Progenitor cell of endocrine pancreas (in vitro differentiated cells): ENCODE results near the gene ZMIZ2. TPM values are rescaled to one million over a fixed set of nuclear protein-coding genes. Genes with fewer than 3 reads are reported as not detected.

Source experiments
- DNase-seq: peaks from one replicate; pipeline ENCODE4 v3.0.0; 2021; ENCODE audit warnings: low spot score; ENCODE audit not compliant: unreplicated experiment
- H3K27ac Mint-ChIP-seq: 2 replicates; pipeline ENCODE4 v1.8.0; 2021; ENCODE audit warnings: mild to moderate bottlenecking, moderate library complexity, mixed read lengths
- H3K27me3 Mint-ChIP-seq: 2 replicates; pipeline ENCODE4 v1.8.0; 2021; ENCODE audit warnings: mixed read lengths
- H3K36me3 Mint-ChIP-seq: 2 replicates; pipeline ENCODE4 v1.8.0; 2022; ENCODE audit warnings: mixed read lengths; ENCODE audit not compliant: insufficient read depth
- H3K4me1 Mint-ChIP-seq: 2 replicates; pipeline ENCODE4 v1.8.0; 2021; ENCODE audit warnings: low read depth, mixed read lengths
- H3K4me3 Mint-ChIP-seq: 2 replicates; pipeline ENCODE4 v1.8.0; 2021; ENCODE audit warnings: low read depth, mild to moderate bottlenecking, moderate library complexity, mixed read lengths
- H3K9me3 Mint-ChIP-seq: 2 replicates; pipeline ENCODE4 v1.8.0; 2021; ENCODE audit warnings: low read depth, mixed read lengths
- total RNA-seq: library from RNA; stranded (reverse); gene quantifications from 2 replicates; pipeline ENCODE4 v1.2.1, GENCODE V29; 2021
- TF ChIP-seq, protein P1 (sequence below): fragments of 200-600 bp; sonication (generic); IDR thresholded peaks from one replicate; pipeline ENCODE4 v1.5.0; 2021; ENCODE audit warnings: antibody characterized with exemption, mild to moderate bottlenecking; ENCODE audit not compliant: unreplicated experiment

The ZMIZ2 gene
- total RNA-seq, 1 donor from 2014 or later, result 222 TPM

DNA sequence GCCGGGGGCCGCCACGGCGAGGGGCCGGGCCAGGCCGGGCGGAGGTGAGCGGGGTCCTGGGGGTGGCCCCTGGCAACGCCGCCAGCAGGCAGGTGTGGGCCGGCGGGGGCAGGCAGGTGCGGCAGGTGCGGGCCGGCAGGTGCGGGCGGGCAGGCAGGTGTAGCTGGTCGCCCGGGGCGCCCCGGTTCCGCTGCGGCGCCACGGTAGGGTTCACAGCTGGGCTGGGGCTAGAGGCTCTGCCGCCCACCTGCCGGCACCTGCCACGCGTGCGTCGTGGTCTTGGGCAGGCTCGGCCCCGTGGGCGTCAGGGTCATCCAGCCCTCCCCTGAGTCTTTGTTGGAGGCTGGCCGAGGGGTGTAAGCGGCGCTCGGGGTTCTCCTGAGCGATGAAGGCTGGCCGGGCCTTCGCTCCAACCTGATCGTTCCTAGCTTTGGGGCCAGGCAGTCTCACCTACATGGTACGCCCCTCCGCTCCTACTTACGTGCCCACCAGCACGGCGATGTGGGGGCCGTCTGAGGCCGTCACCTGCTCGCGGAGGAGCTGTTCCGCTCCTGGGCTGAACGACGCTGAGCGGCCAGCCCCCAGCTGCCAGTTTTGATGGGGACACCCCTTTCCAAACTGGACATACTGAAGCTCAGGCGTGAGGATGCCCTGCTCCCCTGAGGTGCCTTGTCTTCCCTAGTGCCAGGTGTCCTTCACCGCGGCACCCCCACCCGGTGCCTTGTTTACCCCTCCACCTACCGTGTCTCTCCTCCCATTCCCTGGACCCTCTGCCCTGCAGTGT is 493 bp downstream of the ZMIZ2 start:
- no peak for DNase-seq
- Mint-ChIP-seq H3K27ac (peak overlapping the region; percentile 70), H3K9me3 (no peaks in the 10 kb centered on the region), H3K36me3 (peaks cover 4% of the 10 kb centered on the region), H3K4me3 (peak overlapping the region; percentile 81), H3K27me3 (no peaks in the 10 kb centered on the region), H3K4me1 (peaks cover 21% of the 10 kb centered on the region)
- TF ChIP-seq, protein P1, sequence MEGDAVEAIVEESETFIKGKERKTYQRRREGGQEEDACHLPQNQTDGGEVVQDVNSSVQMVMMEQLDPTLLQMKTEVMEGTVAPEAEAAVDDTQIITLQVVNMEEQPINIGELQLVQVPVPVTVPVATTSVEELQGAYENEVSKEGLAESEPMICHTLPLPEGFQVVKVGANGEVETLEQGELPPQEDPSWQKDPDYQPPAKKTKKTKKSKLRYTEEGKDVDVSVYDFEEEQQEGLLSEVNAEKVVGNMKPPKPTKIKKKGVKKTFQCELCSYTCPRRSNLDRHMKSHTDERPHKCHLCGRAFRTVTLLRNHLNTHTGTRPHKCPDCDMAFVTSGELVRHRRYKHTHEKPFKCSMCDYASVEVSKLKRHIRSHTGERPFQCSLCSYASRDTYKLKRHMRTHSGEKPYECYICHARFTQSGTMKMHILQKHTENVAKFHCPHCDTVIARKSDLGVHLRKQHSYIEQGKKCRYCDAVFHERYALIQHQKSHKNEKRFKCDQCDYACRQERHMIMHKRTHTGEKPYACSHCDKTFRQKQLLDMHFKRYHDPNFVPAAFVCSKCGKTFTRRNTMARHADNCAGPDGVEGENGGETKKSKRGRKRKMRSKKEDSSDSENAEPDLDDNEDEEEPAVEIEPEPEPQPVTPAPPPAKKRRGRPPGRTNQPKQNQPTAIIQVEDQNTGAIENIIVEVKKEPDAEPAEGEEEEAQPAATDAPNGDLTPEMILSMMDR, result no peak

DNA sequence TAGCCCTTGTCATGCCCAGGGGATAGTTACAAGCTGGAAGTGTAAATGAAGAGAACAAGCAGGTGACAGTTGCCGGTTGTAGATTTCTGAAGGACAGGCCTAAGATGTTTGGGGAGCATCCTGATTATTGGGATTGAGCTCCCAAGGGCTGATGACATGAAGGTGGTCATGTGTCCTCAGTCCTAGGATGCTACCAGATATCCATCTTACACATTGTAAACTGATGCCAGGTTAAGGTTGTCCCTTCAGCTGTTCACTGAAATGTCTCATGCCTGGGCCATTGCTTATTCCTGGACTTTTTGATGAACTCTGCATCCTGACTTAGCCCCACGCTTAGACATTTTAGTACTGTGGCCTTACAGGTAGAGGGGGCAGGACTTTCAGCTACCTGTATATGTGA is 1.3 kb downstream of the ZMIZ2 start:
- TF ChIP-seq, protein P1, result no peak
- H3K27me3 Mint-ChIP-seq, result no peaks in the 10 kb centered on the region
- peaks cover 4% of the 10 kb centered on the region for H3K36me3 Mint-ChIP-seq
- peak overlapping the region; percentile 85 for H3K27ac Mint-ChIP-seq
- DNase-seq, result no peak
- H3K4me3 Mint-ChIP-seq, result peak overlapping the region; percentile 81
- peaks cover 21% of the 10 kb centered on the region for H3K4me1 Mint-ChIP-seq
- H3K9me3 Mint-ChIP-seq, result no peaks in the 10 kb centered on the region

DNA sequence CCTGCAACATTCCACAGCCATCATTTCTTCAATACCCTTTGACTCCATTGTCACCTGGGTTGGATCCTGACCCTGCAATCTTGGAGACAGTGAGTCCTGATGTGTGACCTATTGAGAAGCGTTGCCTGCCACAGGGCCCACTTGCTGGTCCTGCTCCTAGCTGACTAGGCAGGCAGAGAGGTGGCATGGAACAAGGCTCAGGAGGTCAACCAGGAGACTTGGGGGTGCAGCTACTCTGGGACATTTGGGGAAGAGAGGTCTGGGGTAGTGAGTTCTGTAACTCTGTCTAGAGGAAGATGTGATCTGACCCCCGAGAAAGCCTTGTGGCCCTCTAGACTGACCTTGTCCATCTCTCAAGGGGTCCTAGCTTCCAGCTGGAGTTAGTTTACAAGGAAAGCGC is 1.8 kb downstream of the ZMIZ2 start:
- Mint-ChIP-seq H3K27ac (peak overlapping the region; percentile 85), H3K9me3 (no peaks in the 10 kb centered on the region), H3K27me3 (no peaks in the 10 kb centered on the region), H3K4me3 (peak overlapping the region; percentile 81), H3K36me3 (peaks cover 4% of the 10 kb centered on the region), H3K4me1 (peaks cover 21% of the 10 kb centered on the region)
- no peak for DNase-seq
- TF ChIP-seq, protein P1, result no peak

DNA sequence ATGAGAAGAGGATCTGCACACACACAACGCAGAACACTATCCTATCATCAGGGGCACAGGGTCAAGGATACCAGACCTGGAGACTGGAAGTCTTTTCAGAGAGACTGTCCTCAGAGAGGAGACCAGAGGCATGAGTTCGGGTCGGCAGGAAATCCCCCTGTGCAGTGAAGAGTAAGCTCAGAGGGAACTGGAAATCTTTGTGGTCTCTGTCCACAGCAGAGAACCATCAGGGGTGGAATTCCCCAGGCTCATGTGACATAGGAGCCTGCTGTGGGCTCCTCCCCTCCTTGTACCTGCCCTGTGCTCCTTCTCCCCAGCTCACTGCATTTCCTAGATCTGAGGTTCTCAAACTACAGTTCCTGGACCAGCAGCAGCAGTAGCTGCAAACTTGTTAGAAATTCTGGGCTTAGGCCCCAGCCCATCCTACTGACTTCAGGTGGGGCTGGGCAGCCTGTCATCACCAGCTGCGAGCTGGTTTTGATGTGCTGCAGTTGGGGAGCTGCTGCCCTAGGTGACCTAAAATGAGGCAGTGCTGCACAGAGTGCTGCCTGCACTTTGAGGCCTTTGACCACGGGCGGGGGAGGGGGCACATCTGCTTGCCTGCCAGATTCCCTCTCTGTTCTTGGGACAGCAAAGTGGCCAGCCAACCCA is 2.4 kb downstream of the ZMIZ2 start:
- Mint-ChIP-seq H3K4me3 (peak overlapping the region; percentile 81), H3K36me3 (peaks cover 4% of the 10 kb centered on the region), H3K27ac (peak overlapping the region; percentile 85), H3K9me3 (no peaks in the 10 kb centered on the region), H3K27me3 (no peaks in the 10 kb centered on the region), H3K4me1 (peaks cover 21% of the 10 kb centered on the region)
- DNase-seq, result no peak
- TF ChIP-seq, protein P1, result no peak

DNA sequence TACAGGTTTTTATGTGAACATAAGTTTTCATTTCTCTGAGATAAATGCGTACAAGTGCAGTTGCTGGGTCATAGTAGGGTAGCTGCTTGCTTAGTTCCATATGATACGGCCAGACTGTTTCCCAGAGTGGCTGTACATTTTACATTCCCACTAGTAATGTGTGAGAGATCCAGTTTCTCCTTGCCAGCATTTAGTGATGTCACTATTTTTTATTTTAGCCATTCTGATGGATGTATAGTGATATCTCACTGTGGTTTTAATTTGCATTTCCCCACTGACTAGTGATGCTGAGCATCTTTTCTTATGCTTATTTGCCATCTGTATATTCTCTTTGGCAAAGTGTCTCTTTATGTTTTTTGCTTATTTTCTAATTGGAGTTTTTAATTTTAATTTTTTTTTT is 4.2 kb downstream of the ZMIZ2 start:
- H3K27ac Mint-ChIP-seq, result no peak overlapping the region
- peaks cover 4% of the 10 kb centered on the region for H3K36me3 Mint-ChIP-seq
- H3K4me3 Mint-ChIP-seq, result no peak overlapping the region
- no peaks in the 10 kb centered on the region for H3K9me3 Mint-ChIP-seq
- TF ChIP-seq, protein P1, result no peak
- DNase-seq, result no peak
- H3K27me3 Mint-ChIP-seq, result no peaks in the 10 kb centered on the region
- H3K4me1 Mint-ChIP-seq, result peaks cover 18% of the 10 kb centered on the region
